ENCODE measurements around the gene USE1.

The USE1 gene

GRCh38 chr19:17211547-17212446, 3.4 kb upstream of the USE1 start:
- no peak for TF ChIP-seq CTCF (IDR thresholded peaks at IDR 0.05; ENCODE audit: extremely low read depth, insufficient read depth, missing control alignments)
- in situ Hi-C loops (cut with MboI; ENCODE audit: low pct_unique_long_range_greater_than_20kb, low sequenced_read_pairs, unreplicated experiment) = no loop called here
- no peak for DNase-seq (ENCODE audit: low spot score)

DNA sequence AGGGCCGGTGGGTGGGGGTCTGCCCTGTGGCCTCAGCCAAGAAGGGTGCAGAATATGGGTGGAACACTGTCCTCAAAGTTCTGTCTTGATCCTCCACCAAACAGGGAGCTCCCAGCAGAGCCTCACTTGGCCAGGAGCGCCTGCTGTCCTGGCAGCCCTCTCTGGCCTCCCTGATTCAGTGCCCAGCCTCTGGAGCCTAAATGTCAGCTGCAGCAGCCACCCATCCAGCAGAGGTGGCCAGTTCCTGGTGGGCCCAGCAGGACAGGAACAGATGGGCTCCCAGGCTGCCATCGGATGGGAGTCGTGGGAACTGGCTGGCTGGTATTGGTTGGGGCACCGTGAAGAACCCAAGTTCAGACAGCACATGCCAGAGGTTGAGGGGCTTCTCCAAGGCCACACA, 1.8 kb upstream of the USE1 start:
- no peak for DNase-seq (ENCODE audit: low spot score)
- in situ Hi-C loops (cut with MboI; ENCODE audit: low pct_unique_long_range_greater_than_20kb, low sequenced_read_pairs, unreplicated experiment) = no loop called here
- no peak for TF ChIP-seq CTCF (IDR thresholded peaks at IDR 0.05; ENCODE audit: extremely low read depth, insufficient read depth, missing control alignments)

- TF ChIP-seq CTCF (IDR thresholded peaks at IDR 0.05; ENCODE audit: extremely low read depth, insufficient read depth, missing control alignments) = no peak
- DNase-seq (ENCODE audit: low spot score) = no peak
- in situ Hi-C loops (cut with MboI; ENCODE audit: low pct_unique_long_range_greater_than_20kb, low sequenced_read_pairs, unreplicated experiment) = no loop called here
Observed at GRCh38 chr19:17214508-17215126, 540 bp upstream of the USE1 start.

- TF ChIP-seq CTCF (IDR thresholded peaks at IDR 0.05; ENCODE audit: extremely low read depth, insufficient read depth, missing control alignments) = no peak
- in situ Hi-C loops (cut with MboI; ENCODE audit: low pct_unique_long_range_greater_than_20kb, low sequenced_read_pairs, unreplicated experiment) = no loop called here
- DNase-seq (ENCODE audit: low spot score) = no peak
Observed at GRCh38 chr19:17216058-17216670, 1.0 kb downstream of the USE1 start.

DNA sequence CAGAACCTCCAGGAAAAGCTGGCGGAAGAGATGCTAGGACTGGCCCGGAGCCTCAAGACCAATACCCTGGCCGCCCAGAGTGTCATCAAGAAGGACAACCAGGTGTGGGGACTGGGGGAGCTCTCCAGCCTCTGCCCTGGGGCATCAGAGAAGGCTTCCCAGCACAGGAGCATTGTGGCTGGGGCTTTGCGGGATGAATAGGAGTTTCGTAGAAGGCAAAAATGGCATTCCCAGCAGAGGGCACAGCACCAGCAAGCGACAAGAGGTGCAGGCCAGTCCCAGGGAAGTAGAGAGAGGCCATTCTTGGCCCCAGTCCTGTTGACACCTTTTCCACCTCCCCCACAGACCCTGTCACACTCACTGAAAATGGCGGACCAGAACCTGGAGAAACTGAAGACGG, 4.1 kb downstream of the USE1 start:
- in situ Hi-C loops (cut with MboI; ENCODE audit: low pct_unique_long_range_greater_than_20kb, low sequenced_read_pairs, unreplicated experiment) = no loop called here
- TF ChIP-seq CTCF (IDR thresholded peaks at IDR 0.05; ENCODE audit: extremely low read depth, insufficient read depth, missing control alignments) = no peak
- no peak for DNase-seq (ENCODE audit: low spot score)

GRCh38 chr19:17220207-17220758, 5.1 kb downstream of the USE1 start:
- in situ Hi-C loops (cut with MboI; ENCODE audit: low pct_unique_long_range_greater_than_20kb, low sequenced_read_pairs, unreplicated experiment) = no loop called here
- TF ChIP-seq CTCF (IDR thresholded peaks at IDR 0.05; ENCODE audit: extremely low read depth, insufficient read depth, missing control alignments) = no peak
- DNase-seq (ENCODE audit: low spot score) = no peak

Measured in GM13977 (cell line).